ENCODE data around the gene MRPL48.

GRCh38 chr11:73755670-73756069 lies 32.0 kb upstream of the MRPL48 start:
- TF ChIP-seq TCF12 (IDR thresholded peaks at IDR 0.05; ENCODE audit: low read depth, low read length), result no peak
- TF ChIP-seq, protein P1, sequence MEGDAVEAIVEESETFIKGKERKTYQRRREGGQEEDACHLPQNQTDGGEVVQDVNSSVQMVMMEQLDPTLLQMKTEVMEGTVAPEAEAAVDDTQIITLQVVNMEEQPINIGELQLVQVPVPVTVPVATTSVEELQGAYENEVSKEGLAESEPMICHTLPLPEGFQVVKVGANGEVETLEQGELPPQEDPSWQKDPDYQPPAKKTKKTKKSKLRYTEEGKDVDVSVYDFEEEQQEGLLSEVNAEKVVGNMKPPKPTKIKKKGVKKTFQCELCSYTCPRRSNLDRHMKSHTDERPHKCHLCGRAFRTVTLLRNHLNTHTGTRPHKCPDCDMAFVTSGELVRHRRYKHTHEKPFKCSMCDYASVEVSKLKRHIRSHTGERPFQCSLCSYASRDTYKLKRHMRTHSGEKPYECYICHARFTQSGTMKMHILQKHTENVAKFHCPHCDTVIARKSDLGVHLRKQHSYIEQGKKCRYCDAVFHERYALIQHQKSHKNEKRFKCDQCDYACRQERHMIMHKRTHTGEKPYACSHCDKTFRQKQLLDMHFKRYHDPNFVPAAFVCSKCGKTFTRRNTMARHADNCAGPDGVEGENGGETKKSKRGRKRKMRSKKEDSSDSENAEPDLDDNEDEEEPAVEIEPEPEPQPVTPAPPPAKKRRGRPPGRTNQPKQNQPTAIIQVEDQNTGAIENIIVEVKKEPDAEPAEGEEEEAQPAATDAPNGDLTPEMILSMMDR (IDR thresholded peaks at IDR 0.05 in 2 of 3, conservative IDR thresholded peaks at IDR 0.05 in 1 of 3; ENCODE audit: control insufficient read depth in 2 of 3, extremely low read depth in 1 of 3, insufficient read depth in 1 of 3, low read depth in 3 of 3, low read length in 3 of 3), result no peak
- TF ChIP-seq, protein P2, sequence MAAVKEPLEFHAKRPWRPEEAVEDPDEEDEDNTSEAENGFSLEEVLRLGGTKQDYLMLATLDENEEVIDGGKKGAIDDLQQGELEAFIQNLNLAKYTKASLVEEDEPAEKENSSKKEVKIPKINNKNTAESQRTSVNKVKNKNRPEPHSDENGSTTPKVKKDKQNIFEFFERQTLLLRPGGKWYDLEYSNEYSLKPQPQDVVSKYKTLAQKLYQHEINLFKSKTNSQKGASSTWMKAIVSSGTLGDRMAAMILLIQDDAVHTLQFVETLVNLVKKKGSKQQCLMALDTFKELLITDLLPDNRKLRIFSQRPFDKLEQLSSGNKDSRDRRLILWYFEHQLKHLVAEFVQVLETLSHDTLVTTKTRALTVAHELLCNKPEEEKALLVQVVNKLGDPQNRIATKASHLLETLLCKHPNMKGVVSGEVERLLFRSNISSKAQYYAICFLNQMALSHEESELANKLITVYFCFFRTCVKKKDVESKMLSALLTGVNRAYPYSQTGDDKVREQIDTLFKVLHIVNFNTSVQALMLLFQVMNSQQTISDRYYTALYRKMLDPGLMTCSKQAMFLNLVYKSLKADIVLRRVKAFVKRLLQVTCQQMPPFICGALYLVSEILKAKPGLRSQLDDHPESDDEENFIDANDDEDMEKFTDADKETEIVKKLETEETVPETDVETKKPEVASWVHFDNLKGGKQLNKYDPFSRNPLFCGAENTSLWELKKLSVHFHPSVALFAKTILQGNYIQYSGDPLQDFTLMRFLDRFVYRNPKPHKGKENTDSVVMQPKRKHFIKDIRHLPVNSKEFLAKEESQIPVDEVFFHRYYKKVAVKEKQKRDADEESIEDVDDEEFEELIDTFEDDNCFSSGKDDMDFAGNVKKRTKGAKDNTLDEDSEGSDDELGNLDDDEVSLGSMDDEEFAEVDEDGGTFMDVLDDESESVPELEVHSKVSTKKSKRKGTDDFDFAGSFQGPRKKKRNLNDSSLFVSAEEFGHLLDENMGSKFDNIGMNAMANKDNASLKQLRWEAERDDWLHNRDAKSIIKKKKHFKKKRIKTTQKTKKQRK (IDR thresholded peaks at IDR 0.05; ENCODE audit: low read depth, low read length), result no peak
- no peak for TF ChIP-seq JUND (IDR thresholded peaks at IDR 0.05; ENCODE audit: low read depth, low read length)
- no peak for TF ChIP-seq HDAC2 (IDR thresholded peaks at IDR 0.05)
- TF ChIP-seq NR2F1 (conservative IDR thresholded peaks at IDR 0.05), result no peak
